CD14-positive monocyte (primary cell): ENCODE measurements around the gene ITPA. TPM values are rescaled to one million over a fixed set of nuclear protein-coding genes. Genes with fewer than 3 reads are reported as not detected.

ENCODE experiments used
- DNase-seq, 3 donors: peaks; one replicate each; pipeline ENCODE4 v3.0.0-alpha.2; 2011 to 2022
- H2AFZ ChIP-seq: 2 replicates; pipeline ENCODE4 v1.6.0; 2012; ENCODE audit warnings: mild to moderate bottlenecking, low read depth, low read length, inconsistent platforms; ENCODE audit not compliant: insufficient read depth, poor library complexity, severe bottlenecking
- H3K27ac ChIP-seq, 2 donors: 1 replicate in 1 of 2; 2 replicates in 1 of 2; pipeline ENCODE4 v1.5.1; 2012 to 2013; ENCODE audit warnings: low read length in 2 of 2, control low read depth in 1 of 2, inconsistent platforms in 1 of 2, low read depth in 1 of 2, mild to moderate bottlenecking in 1 of 2
- H3K27me3 ChIP-seq, 2 donors: one replicate each; pipeline versions ENCODE4 v1.6.0 to v1.6.1; 2011 to 2013; ENCODE audit warnings: low read length in 2 of 2; ENCODE audit not compliant: control insufficient read depth in 2 of 2, insufficient read depth in 2 of 2
- H3K36me3 ChIP-seq, 2 donors: replicated peaks in 1 of 2; 1 replicate in 1 of 2; 2 replicates in 1 of 2; pipeline versions ENCODE4 v1.5.1 to v1.6.1; 2012 to 2013; ENCODE audit warnings: low read length in 2 of 2, control low read depth in 1 of 2, inconsistent platforms in 1 of 2, mild to moderate bottlenecking in 1 of 2; ENCODE audit not compliant: insufficient read depth in 2 of 2, control insufficient read depth in 1 of 2
- H3K4me1 ChIP-seq, 2 donors: 1 replicate in 1 of 2; 2 replicates in 1 of 2; pipeline versions ENCODE4 v1.5.1 to v1.6.1; 2012 to 2013; ENCODE audit warnings: low read length in 2 of 2, control low read depth in 1 of 2, inconsistent platforms in 1 of 2, mild to moderate bottlenecking in 1 of 2, moderate library complexity in 1 of 2; ENCODE audit not compliant: insufficient read depth in 2 of 2, control insufficient read depth in 1 of 2
- H3K4me2 ChIP-seq: replicated peaks from 2 replicates; pipeline ENCODE3; 2012; ENCODE audit warnings: low read length, moderate library complexity, mild to moderate bottlenecking; ENCODE audit not compliant: poor library complexity, severe bottlenecking; ENCODE audit errors: extremely low read depth
- H3K4me3 ChIP-seq, 3 experiments: fragments of 200-600 bp in 1 of 3; sonication (generic) in 1 of 3; replicated peaks in 1 of 3; 1 replicate in 2 of 3; 2 replicates in 1 of 3; pipeline ENCODE4 v1.5.1; 2011 to 2013; ENCODE audit warnings: low read length in 3 of 3, mild to moderate bottlenecking in 3 of 3, control low read depth in 2 of 3, low read depth in 2 of 3, inconsistent platforms in 1 of 3, moderate library complexity in 1 of 3
- H3K79me2 ChIP-seq: 2 replicates; pipeline ENCODE4 v1.6.0; 2012; ENCODE audit warnings: mild to moderate bottlenecking, control low read depth, inconsistent platforms, low read length, moderate library complexity; ENCODE audit not compliant: insufficient read depth
- H3K9ac ChIP-seq: 2 replicates; pipeline ENCODE4 v1.6.0; 2017; ENCODE audit warnings: low read length, mild to moderate bottlenecking; ENCODE audit not compliant: insufficient read depth, poor library complexity, severe bottlenecking
- H3K9me3 ChIP-seq, 2 donors: replicated peaks in 1 of 2; 1 replicate in 1 of 2; 2 replicates in 1 of 2; pipeline versions ENCODE4 v1.5.1 to v1.6.1; 2012 to 2013; ENCODE audit warnings: low read length in 2 of 2, control low read depth in 1 of 2; ENCODE audit not compliant: control insufficient read depth in 1 of 2, insufficient read depth in 1 of 2
- H4K20me1 ChIP-seq: 2 replicates; pipeline ENCODE4 v1.6.0; 2012; ENCODE audit warnings: mild to moderate bottlenecking, low read length, control low read depth, moderate library complexity; ENCODE audit not compliant: insufficient read depth
- H3K27ac Mint-ChIP-seq, 7 donors: one replicate each; pipeline ENCODE4 v1.8.0; 2020; ENCODE audit warnings: mild to moderate bottlenecking in 7 of 7, mixed read lengths in 7 of 7, moderate library complexity in 6 of 7, inconsistent platforms in 2 of 7
- H3K27me3 Mint-ChIP-seq, 3 donors: one replicate each; pipeline ENCODE4 v1.8.0; 2021 to 2022; ENCODE audit warnings: low read depth in 3 of 3, mild to moderate bottlenecking in 3 of 3, mixed read lengths in 3 of 3, moderate library complexity in 3 of 3, inconsistent platforms in 1 of 3
- H3K36me3 Mint-ChIP-seq, 2 donors: one replicate each; pipeline ENCODE4 v1.8.0; 2020; ENCODE audit warnings: mixed read lengths in 2 of 2, inconsistent platforms in 1 of 2, mild to moderate bottlenecking in 1 of 2
- H3K4me1 Mint-ChIP-seq: one replicate; pipeline ENCODE4 v1.8.0; 2020; ENCODE audit warnings: mild to moderate bottlenecking, mixed read lengths
- H3K4me3 Mint-ChIP-seq, 2 donors: one replicate each; pipeline ENCODE4 v1.8.0; 2020; ENCODE audit warnings: mild to moderate bottlenecking in 2 of 2, mixed read lengths in 2 of 2, moderate library complexity in 1 of 2
- H3K9me3 Mint-ChIP-seq, 7 donors: one replicate each; pipeline ENCODE4 v1.8.0; 2020 to 2022; ENCODE audit warnings: mixed read lengths in 7 of 7, mild to moderate bottlenecking in 6 of 7, moderate library complexity in 6 of 7, inconsistent platforms in 2 of 7
- CTCF ChIP-seq: fragments of 200-600 bp; IDR thresholded peaks from one replicate; pipeline ENCODE4 v1.8.0; 2022; ENCODE audit warnings: antibody characterized with exemption, mild to moderate bottlenecking
- WGBS: methylation state at CpG from one replicate; pipeline ENCODE4 v1.1.5; 2013; ENCODE audit warnings: missing lambda C conversion rate; ENCODE audit not compliant: insufficient coverage; 5-methylcytosine and 5-hydroxymethylcytosine counted together
- intact Hi-C, 2 donors: fragments of 100-400 bp; cut with micrococcal nuclease; formaldehyde crosslinking; loops; one replicate each; pipeline versions ENCODE4 v1.15.0 to v1.15.1; 2023
- polyA plus RNA-seq, 3 donors: library from polyadenylated mRNA; depleted of rRNA in 1 of 3; unstranded in 2 of 3; stranded (reverse) in 1 of 3; fragments of 300-500 nt in 2 of 3; fragments of >200 nt in 1 of 3; fragmentation: Illumina TruSeq in 2 of 3; gene quantifications; 1 replicate in 2 of 3; 2 replicates in 1 of 3; pipeline ENCODE4 v1.2.3, GENCODE V29; 2012 to 2021

ITPA gene
- polyA plus RNA-seq, 3 donors = 39.5 to 62.8 (median 57.0) TPM

GRCh38 chr20:3167738-3168078 lies 41.6 kb upstream of the ITPA start:
- Mint-ChIP-seq H3K27ac (no peak overlapping the region), H3K4me3 (peak overlapping the region in 1 of 2 donors; percentile 73), H3K4me1 (peaks cover 18% of the 10 kb centered on the region), H3K9me3 (peaks cover 0 to 12% (median 2%) of the 10 kb centered on the region in 7 donors), H3K27me3 (peaks cover 56 to 77% (median 69%) of the 10 kb centered on the region in 3 donors), H3K36me3 (peaks cover 0 to 3% of the 10 kb centered on the region in 2 donors)
- no peak overlapping the region for H3K4me2 ChIP-seq
- no peaks in the 10 kb centered on the region for H4K20me1 ChIP-seq
- no peak overlapping the region for H3K4me3 ChIP-seq
- DNase-seq = no peak
- H3K4me1 ChIP-seq = peaks cover 1 to 13% of the 10 kb centered on the region in 2 donors
- no peak overlapping the region for H3K27ac ChIP-seq
- H3K27me3 ChIP-seq = peaks cover 23 to 59% of the 10 kb centered on the region in 2 donors
- H3K9me3 ChIP-seq = peaks cover 0 to 16% of the 10 kb centered on the region in 2 donors
- no peak overlapping the region for H3K9ac ChIP-seq
- H2AFZ ChIP-seq = no peak overlapping the region
- no peaks in the 10 kb centered on the region for H3K36me3 ChIP-seq
- TF ChIP-seq CTCF = no peak
- intact Hi-C loops = no loop called here
- H3K79me2 ChIP-seq = no peaks in the 10 kb centered on the region
- WGBS = 32% methylated on average over 20 of the region's 25 CpGs

DNA sequence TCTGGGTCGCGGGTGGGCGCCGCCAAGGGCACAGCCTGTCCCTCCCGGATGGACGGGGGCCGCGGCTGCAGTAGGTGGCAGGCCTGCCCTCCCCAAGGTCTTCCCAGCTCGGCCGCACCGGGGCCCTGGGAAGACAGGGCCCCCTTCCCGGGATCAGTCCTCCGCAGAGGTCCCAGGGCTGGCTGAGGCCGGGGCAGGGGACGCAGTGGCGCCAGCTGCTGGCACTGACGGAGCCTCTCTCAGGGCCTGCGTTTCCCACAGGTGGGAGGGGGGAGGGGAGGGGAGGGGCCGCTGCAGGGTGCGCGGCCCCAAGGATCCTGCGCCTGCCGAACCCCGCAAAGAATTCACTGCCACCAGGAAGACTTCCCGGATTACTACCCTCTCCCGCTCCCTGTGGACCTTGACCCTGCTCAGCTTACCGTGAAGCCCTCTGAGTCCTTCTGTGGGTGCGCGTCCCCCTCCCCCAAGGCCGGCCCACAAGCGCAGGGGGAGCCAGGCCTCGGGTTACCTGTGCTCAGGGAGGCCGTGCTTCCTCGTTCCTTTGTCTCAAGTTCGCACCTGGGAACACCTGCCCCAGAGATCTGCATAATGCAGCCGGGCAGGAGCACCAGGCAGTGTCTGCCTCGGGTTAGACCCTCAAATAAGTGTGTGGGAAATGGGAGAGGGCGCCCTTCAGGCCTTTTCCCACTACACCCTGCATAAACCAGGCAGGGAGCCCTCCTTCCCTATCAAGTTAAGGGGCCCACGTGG lies 41.0 kb upstream of the ITPA start:
- H3K4me3 Mint-ChIP-seq = peak overlapping the region in 1 of 2 donors; percentile 47

More for the DNA sequence above, 41.0 kb upstream of the ITPA start:
- Histone ChIP-seq H3K36me3 (no peaks in the 10 kb centered on the region), H3K9ac (no peak overlapping the region), H3K79me2 (no peaks in the 10 kb centered on the region), H3K4me2 (no peak overlapping the region), H3K4me3 (no peak overlapping the region), H2AFZ (no peak overlapping the region), H3K27me3 (peaks cover 24 to 60% of the 10 kb centered on the region in 2 donors), H3K27ac (no peak overlapping the region), H3K4me1 (peaks cover 6 to 18% of the 10 kb centered on the region in 2 donors), H4K20me1 (no peaks in the 10 kb centered on the region), H3K9me3 (peaks cover 0 to 16% of the 10 kb centered on the region in 2 donors)
- no peak for TF ChIP-seq CTCF
- intact Hi-C loops = no loop called here
- H3K36me3 Mint-ChIP-seq = peaks cover 0 to 3% of the 10 kb centered on the region in 2 donors
- peaks cover 58 to 81% (median 70%) of the 10 kb centered on the region in 3 donors for H3K27me3 Mint-ChIP-seq
- 15% methylated on average over 27 of the region's 39 CpGs for WGBS
- H3K9me3 Mint-ChIP-seq = peaks cover 0 to 12% (median 2%) of the 10 kb centered on the region in 7 donors
- peak overlapping the region in 1 of 7 donors; percentile 58 for H3K27ac Mint-ChIP-seq
- peaks cover 19% of the 10 kb centered on the region for H3K4me1 Mint-ChIP-seq
- DNase-seq = no peak
